H1 (cell line): ENCODE measurements around the gene ABTB1. TPM values are rescaled to one million over a fixed set of nuclear protein-coding genes. Genes with fewer than 3 reads are reported as not detected.

Source experiments
- CTCF ChIA-PET: fragments of 300-600 bp; sonication (Branson Sonifier 250); formaldehyde crosslinking; loops from one replicate; lab custom pipeline; 2021; ENCODE audit not compliant: partially characterized antibody; lab: Charles Lee
- POLR2A ChIA-PET: fragments of 300-600 bp; sonication (Branson Sonifier 250); formaldehyde crosslinking; loops from one replicate; lab custom pipeline; 2021; ENCODE audit warnings: inconsistent platforms; ENCODE audit not compliant: partially characterized antibody; lab: Charles Lee
- DNase-seq, 2 experiments: peaks; one replicate each; pipeline versions ENCODE4 v3.0.0 to v3.0.0-alpha.2; 2010 to 2022; ENCODE audit warnings: low spot score in 2 of 2, low read depth in 1 of 2, mixed read lengths in 1 of 2
- FAIRE-seq: peaks from 2 replicates; lab custom pipeline; 2011; peaks lifted over from hg19 to GRCh38; lab: Jason Lieb, UNC
- H2AFZ ChIP-seq: 2 replicates; pipeline ENCODE4 v1.8.1; 2012; ENCODE audit warnings: low read length, inconsistent platforms
- H2AK5ac ChIP-seq: 2 replicates; pipeline ENCODE4 v1.6.1; 2013; ENCODE audit warnings: low read depth, low read length
- H2BK120ac ChIP-seq: replicated peaks from 2 replicates; pipeline ENCODE3; 2013; ENCODE audit warnings: low read depth, low read length, inconsistent platforms
- H2BK12ac ChIP-seq: 2 replicates; pipeline ENCODE4 v1.6.1; 2013; ENCODE audit warnings: low read depth, low read length
- H2BK15ac ChIP-seq: 2 replicates; pipeline ENCODE4 v1.6.1; 2013; ENCODE audit warnings: low read length
- H2BK20ac ChIP-seq: 2 replicates; pipeline ENCODE4 v1.6.1; 2013; ENCODE audit warnings: low read length
- H2BK5ac ChIP-seq: 2 replicates; pipeline ENCODE4 v1.6.1; 2013; ENCODE audit warnings: low read depth, low read length
- H3K14ac ChIP-seq: 2 replicates; pipeline ENCODE4 v1.6.1; 2013; ENCODE audit warnings: inconsistent platforms; ENCODE audit not compliant: insufficient read length
- H3K18ac ChIP-seq: 2 replicates; pipeline ENCODE4 v1.6.1; 2013; ENCODE audit warnings: low read length; ENCODE audit errors: extremely low read depth
- H3K23ac ChIP-seq: 2 replicates; pipeline ENCODE4 v1.6.1; 2013; ENCODE audit warnings: inconsistent platforms; ENCODE audit not compliant: insufficient read length
- H3K23me2 ChIP-seq: 2 replicates; pipeline ENCODE4 v1.6.1; 2013; ENCODE audit warnings: low read depth, low read length
- H3K27ac ChIP-seq: 2 replicates; pipeline ENCODE4 v1.6.1; 2011; ENCODE audit warnings: low read depth, low read length, inconsistent platforms
- H3K27me3 ChIP-seq, 4 experiments: replicated peaks in 1 of 4; 1 replicate in 1 of 4; 2 replicates in 3 of 4; pipeline versions ENCODE4 v1.6.1 to v1.8.1; 2011 to 2013; ENCODE audit warnings: low read length in 3 of 4, mild to moderate bottlenecking in 3 of 4, inconsistent platforms in 2 of 4, mixed read lengths in 2 of 4, moderate library complexity in 1 of 4; ENCODE audit not compliant: control insufficient read depth in 3 of 4, insufficient read depth in 3 of 4; ENCODE audit errors: extremely low read depth in 1 of 4
- H3K36me3 ChIP-seq, 4 experiments: 2 replicates each; pipeline versions ENCODE4 v1.6.1 to v1.8.1; 2011 to 2013; ENCODE audit warnings: mild to moderate bottlenecking in 4 of 4, low read length in 3 of 4, moderate library complexity in 2 of 4, control low read depth in 1 of 4, inconsistent platforms in 1 of 4; ENCODE audit not compliant: insufficient read depth in 4 of 4, control insufficient read depth in 2 of 4
- H3K4ac ChIP-seq: replicated peaks from 2 replicates; pipeline ENCODE3; 2013; ENCODE audit warnings: low read length, low read depth, mixed read lengths, inconsistent platforms; ENCODE audit not compliant: insufficient read length
- H3K4me1 ChIP-seq, 4 experiments: replicated peaks in 1 of 4; 1 replicate in 1 of 4; 2 replicates in 3 of 4; pipeline versions ENCODE4 v1.6.1 to v1.8.1; 2011 to 2013; ENCODE audit warnings: low read length in 3 of 4, inconsistent platforms in 2 of 4, mixed read lengths in 1 of 4; ENCODE audit not compliant: insufficient read depth in 4 of 4, control insufficient read depth in 3 of 4
- H3K4me2 ChIP-seq, 2 experiments: 2 replicates each; pipeline versions ENCODE4 v1.6.1 to v1.8.1; 2011 to 2013; ENCODE audit warnings: low read depth in 2 of 2, low read length in 2 of 2, control low read depth in 1 of 2, inconsistent platforms in 1 of 2, mild to moderate bottlenecking in 1 of 2; ENCODE audit not compliant: insufficient read depth in 1 of 2
- H3K4me3 ChIP-seq, 4 experiments: fragments of 200-600, 300-600 bp in 1 of 4; sonication (generic), shearing (Covaris generic), sonication (Bioruptor Twin) in 1 of 4; 2 replicates each; pipeline versions ENCODE4 v1.5.1 to v1.8.1; 2011 to 2016; ENCODE audit warnings: low read length in 4 of 4, low read depth in 3 of 4, control low read depth in 2 of 4, inconsistent platforms in 2 of 4, mild to moderate bottlenecking in 2 of 4, mixed read lengths in 1 of 4, moderate library complexity in 1 of 4; ENCODE audit not compliant: insufficient read depth in 2 of 4; ENCODE audit errors: extremely low read depth in 1 of 4
- H3K56ac ChIP-seq: replicated peaks from 2 replicates; pipeline ENCODE3; 2013; ENCODE audit warnings: low read depth, mild to moderate bottlenecking, mixed read lengths, low read length, inconsistent platforms; ENCODE audit not compliant: insufficient read length
- H3K79me1 ChIP-seq: 2 replicates; pipeline ENCODE4 v1.6.1; 2013; ENCODE audit warnings: low read depth, low read length, control low read depth
- H3K79me2 ChIP-seq, 2 experiments: 2 replicates each; pipeline versions ENCODE4 v1.6.1 to v1.8.1; 2012 to 2013; ENCODE audit warnings: low read length in 2 of 2, mild to moderate bottlenecking in 2 of 2, inconsistent platforms in 1 of 2; ENCODE audit not compliant: insufficient read depth in 2 of 2, control insufficient read depth in 1 of 2
- H3K9ac ChIP-seq, 4 experiments: replicated peaks in 1 of 4; 1 replicate in 1 of 4; 2 replicates in 3 of 4; pipeline versions ENCODE4 v1.6.1 to v1.8.1; 2011 to 2013; ENCODE audit warnings: low read depth in 3 of 4, low read length in 3 of 4, control low read depth in 2 of 4, mild to moderate bottlenecking in 2 of 4, moderate library complexity in 2 of 4, inconsistent platforms in 1 of 4; ENCODE audit errors: extremely low read depth in 1 of 4
- H3K9me3 ChIP-seq, 2 experiments: 2 replicates each; pipeline versions ENCODE4 v1.6.1 to v1.8.1; 2012 to 2013; ENCODE audit warnings: mild to moderate bottlenecking in 2 of 2, moderate library complexity in 2 of 2, control low read depth in 1 of 2, inconsistent platforms in 1 of 2, low read depth in 1 of 2, low read length in 1 of 2, mixed read lengths in 1 of 2; ENCODE audit not compliant: insufficient read depth in 2 of 2
- H4K20me1 ChIP-seq, 2 experiments: replicated peaks in 1 of 2; 2 replicates each; pipeline versions ENCODE3 to v1.8.1; 2011 to 2013; ENCODE audit warnings: inconsistent platforms in 2 of 2, low read length in 2 of 2, mild to moderate bottlenecking in 1 of 2; ENCODE audit not compliant: insufficient read depth in 2 of 2, control insufficient read depth in 1 of 2
- H4K5ac ChIP-seq: 2 replicates; pipeline ENCODE4 v1.6.1; 2013; ENCODE audit warnings: low read length, low read depth, mixed read lengths, inconsistent platforms; ENCODE audit not compliant: insufficient read length
- H4K8ac ChIP-seq: 2 replicates; pipeline ENCODE4 v1.8.0; 2013; ENCODE audit warnings: mild to moderate bottlenecking, moderate library complexity, low read length, inconsistent platforms; ENCODE audit not compliant: insufficient read depth; ENCODE audit errors: extremely low read depth
- H4K91ac ChIP-seq: replicated peaks from 2 replicates; pipeline ENCODE3; 2013; ENCODE audit warnings: low read length, mixed read lengths, inconsistent platforms; ENCODE audit not compliant: insufficient read length
- BCL11A ChIP-seq, 2 experiments: IDR thresholded peaks; one replicate each; pipeline ENCODE4 v1.6.1; 2011; ENCODE audit warnings: low read depth in 2 of 2, low read length in 2 of 2, mild to moderate bottlenecking in 2 of 2
- KDM1A ChIP-seq: fragments of 200-600, 300-600 bp; sonication (generic); IDR thresholded peaks from 2 replicates; pipeline ENCODE4 v1.7.1; 2016; ENCODE audit warnings: mild to moderate bottlenecking, low read length, borderline replicate concordance
- SRF ChIP-seq: IDR thresholded peaks from 2 replicates; pipeline ENCODE4 v1.6.1; 2011; ENCODE audit warnings: mild to moderate bottlenecking, low read depth, low read length, moderate library complexity
- WGBS, 2 experiments: shearing (Covaris generic) in 1 of 2; methylation state at CpG; one replicate each; pipeline versions ENCODE4 v1.1.6 to v1.1.7; 2013 to 2015; ENCODE audit warnings: low lambda C conversion rate in 2 of 2, mixed read lengths in 2 of 2, inconsistent platforms in 1 of 2, low coverage in 1 of 2, missing lambda C conversion rate in 1 of 2; ENCODE audit not compliant: insufficient replicate concordance in 2 of 2, insufficient coverage in 1 of 2, insufficient read length in 1 of 2; ENCODE audit errors: extremely low coverage in 1 of 2, missing lambda C conversion rate in 1 of 2; 5-methylcytosine and 5-hydroxymethylcytosine counted together
- polyA plus RNA-seq, 7 experiments: library from polyadenylated mRNA; depleted of rRNA in 3 of 7; stranded (reverse) in 5 of 7; unstranded in 2 of 7; fragments of >200 nt in 5 of 7; fragments of 200-250 nt in 2 of 7; gene quantifications; 1 replicate in 5 of 7; 2 replicates in 1 of 7; 4 replicates in 1 of 7; pipeline versions ENCODE4 v1.2.1 to v1.2.3, GENCODE V29; 2011 to 2013; ENCODE audit warnings: missing spikeins in 2 of 7, mixed read lengths in 2 of 7
- total RNA-seq: library from RNA; stranded (reverse); fragmentation: NEBNext Ultra II Directional; extraction: Animal tissue kit (Norgen Biotek cat#: 25700); gene quantifications from 2 replicates; pipeline ENCODE4 v1.2.1, GENCODE V29; 2021
- TF ChIP-seq, protein P1 (sequence below), 3 experiments: IDR thresholded peaks; 1 replicate in 2 of 3; 2 replicates in 1 of 3; pipeline versions ENCODE4 v1.5.1 to v1.6.1; 2011; ENCODE audit warnings: low read length in 3 of 3, mild to moderate bottlenecking in 3 of 3, inconsistent platforms in 2 of 3, low read depth in 1 of 3, moderate library complexity in 1 of 3; ENCODE audit not compliant: insufficient read depth in 1 of 3; ENCODE audit errors: control extremely low read depth in 1 of 3

The ABTB1 gene
- total and polyA plus RNA-seq, 2 of the 8 experiments (the other 6 are each of a cell fraction or from before 2014, with no cell fraction given) = 7.1 to 9.4 TPM

GRCh38 chr3:127663151-127663550 is 9.6 kb upstream of the ABTB1 start:
- H3K4me3 ChIP-seq = no peak overlapping the region
- H4K8ac ChIP-seq = no peak overlapping the region
- no peaks in the 10 kb centered on the region for H3K79me2 ChIP-seq
- H3K14ac ChIP-seq = no peak overlapping the region
- no peak overlapping the region for H2BK20ac ChIP-seq
- H3K23ac ChIP-seq = no peak overlapping the region
- H2BK5ac ChIP-seq = no peak overlapping the region
- no peaks in the 10 kb centered on the region for H3K79me1 ChIP-seq
- TF ChIP-seq SRF = no peak
- no peak for TF ChIP-seq KDM1A
- TF ChIP-seq BCL11A (IDR thresholded peaks at IDR 0.05; ENCODE audit: low read depth in 2 of 2, low read length in 2 of 2) = no peak
- TF ChIP-seq, protein P1, sequence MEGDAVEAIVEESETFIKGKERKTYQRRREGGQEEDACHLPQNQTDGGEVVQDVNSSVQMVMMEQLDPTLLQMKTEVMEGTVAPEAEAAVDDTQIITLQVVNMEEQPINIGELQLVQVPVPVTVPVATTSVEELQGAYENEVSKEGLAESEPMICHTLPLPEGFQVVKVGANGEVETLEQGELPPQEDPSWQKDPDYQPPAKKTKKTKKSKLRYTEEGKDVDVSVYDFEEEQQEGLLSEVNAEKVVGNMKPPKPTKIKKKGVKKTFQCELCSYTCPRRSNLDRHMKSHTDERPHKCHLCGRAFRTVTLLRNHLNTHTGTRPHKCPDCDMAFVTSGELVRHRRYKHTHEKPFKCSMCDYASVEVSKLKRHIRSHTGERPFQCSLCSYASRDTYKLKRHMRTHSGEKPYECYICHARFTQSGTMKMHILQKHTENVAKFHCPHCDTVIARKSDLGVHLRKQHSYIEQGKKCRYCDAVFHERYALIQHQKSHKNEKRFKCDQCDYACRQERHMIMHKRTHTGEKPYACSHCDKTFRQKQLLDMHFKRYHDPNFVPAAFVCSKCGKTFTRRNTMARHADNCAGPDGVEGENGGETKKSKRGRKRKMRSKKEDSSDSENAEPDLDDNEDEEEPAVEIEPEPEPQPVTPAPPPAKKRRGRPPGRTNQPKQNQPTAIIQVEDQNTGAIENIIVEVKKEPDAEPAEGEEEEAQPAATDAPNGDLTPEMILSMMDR (IDR thresholded peaks at IDR 0.05; ENCODE audit: control extremely low read depth in 1 of 3, insufficient read depth in 1 of 3, low read depth in 1 of 3, low read length in 3 of 3) = no peak
- FAIRE-seq = no peak
- H3K9ac ChIP-seq = no peak overlapping the region
- no peak overlapping the region for H2AK5ac ChIP-seq
- no peak overlapping the region for H4K91ac ChIP-seq
- H3K23me2 ChIP-seq = no peaks in the 10 kb centered on the region
- no peak overlapping the region for H2BK12ac ChIP-seq
- no peak overlapping the region for H3K56ac ChIP-seq
- CTCF ChIA-PET = interaction anchor here (0.9 to 3.1 kb wide), 5 partner anchors 9 to 169 kb away, joined by 3 to 18 read pairs (median 4); no protein-coding TSS in a partner anchor
- H2BK15ac ChIP-seq = no peak overlapping the region
- no peak overlapping the region for H2BK120ac ChIP-seq
- no peaks in the 10 kb centered on the region for H4K20me1 ChIP-seq
- H2AFZ ChIP-seq = no peak overlapping the region
- H3K4me2 ChIP-seq = no peak overlapping the region
- H4K5ac ChIP-seq = no peak overlapping the region
- no peak overlapping the region for H3K27ac ChIP-seq
- no peaks in the 10 kb centered on the region for H3K4me1 ChIP-seq
- WGBS, 2 experiments = 93% methylated on average over 5 of the region's 5 CpGs; no CpG with 5 or more reads in 1 of the 2 experiments
- H3K36me3 ChIP-seq = peaks cover 0 to 3% (median 2%) of the 10 kb centered on the region in 4 experiments; a peak in 3 of 8 replicates
- no peaks in the 10 kb centered on the region for H3K27me3 ChIP-seq
- H3K4ac ChIP-seq = no peak overlapping the region
- no peak for DNase-seq
- no peaks in the 10 kb centered on the region for H3K9me3 ChIP-seq
- POLR2A ChIA-PET = interaction anchor here (1.0 kb wide), 1 partner anchor 10 kb away, joined by 3 read pairs; no protein-coding TSS in a partner anchor
- no peak overlapping the region for H3K18ac ChIP-seq
